Gastroesophageal sphincter (tissue), 3 donors: ENCODE results near the gene LZTS2.

Source experiments
- POLR2A ChIP-seq, 2 donors: fragments of 450-650 bp; IDR thresholded peaks; one replicate each; pipeline ENCODE4 v1.6.1; 2017; ENCODE audit warnings: antibody characterized with exemption in 2 of 2, mild to moderate bottlenecking in 2 of 2, moderate library complexity in 1 of 2
- TF ChIP-seq, protein P1 (sequence below), 4 experiments: fragments of 200-600 bp in 2 of 4; fragments of 450-650 bp in 2 of 4; sonication (generic) in 1 of 4; IDR thresholded peaks; one replicate each; pipeline ENCODE4 v1.5.1; 2017 to 2019; ENCODE audit warnings: antibody characterized with exemption in 4 of 4, mild to moderate bottlenecking in 2 of 4, moderate library complexity in 2 of 4

DNA sequence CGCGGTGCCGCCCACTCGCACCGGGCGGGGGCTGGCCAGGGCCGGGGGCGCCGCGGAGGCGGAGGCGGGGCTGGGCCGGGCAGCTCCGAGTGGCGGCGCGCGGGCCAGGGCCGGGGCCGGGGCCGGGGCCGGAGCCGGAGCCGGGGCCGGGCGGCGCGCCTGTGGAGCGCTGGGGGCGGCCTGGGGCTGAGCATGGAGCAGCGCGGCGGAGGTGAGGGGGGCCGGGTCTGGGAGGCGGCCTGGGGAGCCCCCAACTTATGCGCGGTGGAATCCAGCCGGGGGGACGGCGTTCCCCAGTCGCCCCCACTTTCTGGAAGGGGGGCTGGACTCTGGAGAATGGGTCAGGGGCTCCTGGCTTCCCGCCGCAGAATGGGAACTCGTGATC, at the start of gene LZTS2:
- TF ChIP-seq, protein P1, sequence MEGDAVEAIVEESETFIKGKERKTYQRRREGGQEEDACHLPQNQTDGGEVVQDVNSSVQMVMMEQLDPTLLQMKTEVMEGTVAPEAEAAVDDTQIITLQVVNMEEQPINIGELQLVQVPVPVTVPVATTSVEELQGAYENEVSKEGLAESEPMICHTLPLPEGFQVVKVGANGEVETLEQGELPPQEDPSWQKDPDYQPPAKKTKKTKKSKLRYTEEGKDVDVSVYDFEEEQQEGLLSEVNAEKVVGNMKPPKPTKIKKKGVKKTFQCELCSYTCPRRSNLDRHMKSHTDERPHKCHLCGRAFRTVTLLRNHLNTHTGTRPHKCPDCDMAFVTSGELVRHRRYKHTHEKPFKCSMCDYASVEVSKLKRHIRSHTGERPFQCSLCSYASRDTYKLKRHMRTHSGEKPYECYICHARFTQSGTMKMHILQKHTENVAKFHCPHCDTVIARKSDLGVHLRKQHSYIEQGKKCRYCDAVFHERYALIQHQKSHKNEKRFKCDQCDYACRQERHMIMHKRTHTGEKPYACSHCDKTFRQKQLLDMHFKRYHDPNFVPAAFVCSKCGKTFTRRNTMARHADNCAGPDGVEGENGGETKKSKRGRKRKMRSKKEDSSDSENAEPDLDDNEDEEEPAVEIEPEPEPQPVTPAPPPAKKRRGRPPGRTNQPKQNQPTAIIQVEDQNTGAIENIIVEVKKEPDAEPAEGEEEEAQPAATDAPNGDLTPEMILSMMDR (IDR thresholded peaks at IDR 0.05), result no peak
- no peak for TF ChIP-seq POLR2A (IDR thresholded peaks at IDR 0.05)
